Fibroblast of lung (primary cell): Measurements from ENCODE around the gene TTC33. TPM values are rescaled to one million over a fixed set of nuclear protein-coding genes. Genes with fewer than 3 reads are reported as not detected.

Experiments
- DNase-seq, 2 donors: peaks; one replicate each; pipeline versions ENCODE4 v3.0.0 to v3.0.0-alpha.2; 2010; ENCODE audit warnings: low read depth in 2 of 2
- H2AFZ ChIP-seq: 2 replicates; pipeline ENCODE4 v1.5.1; 2012; ENCODE audit warnings: low read length, control low read depth, inconsistent platforms
- H3K27ac ChIP-seq: 2 replicates; pipeline ENCODE4 v1.5.1; 2011; ENCODE audit warnings: low read length, control low read depth; ENCODE audit not compliant: insufficient read depth
- H3K27me3 ChIP-seq: 2 replicates; pipeline ENCODE4 v1.5.1; 2011; ENCODE audit warnings: mild to moderate bottlenecking, low read length; ENCODE audit not compliant: control insufficient read depth, insufficient read depth
- H3K36me3 ChIP-seq: 2 replicates; pipeline ENCODE4 v1.5.1; 2011; ENCODE audit warnings: low read length; ENCODE audit not compliant: control insufficient read depth, insufficient read depth
- H3K4me1 ChIP-seq: 2 replicates; pipeline ENCODE4 v1.5.1; 2011; ENCODE audit warnings: low read length; ENCODE audit not compliant: control insufficient read depth, insufficient read depth; ENCODE audit errors: extremely low read depth
- H3K4me2 ChIP-seq: 2 replicates; pipeline ENCODE4 v1.5.1; 2011; ENCODE audit warnings: low read length, control low read depth; ENCODE audit not compliant: insufficient read depth; ENCODE audit errors: extremely low read depth
- H3K4me3 ChIP-seq, 4 experiments: fragments of 200-600 bp in 1 of 4; sonication (generic) in 1 of 4; replicated peaks in 1 of 4; 2 replicates each; pipeline ENCODE4 v1.5.1; 2011 to 2016; ENCODE audit warnings: low read length in 4 of 4, low read depth in 3 of 4, mild to moderate bottlenecking in 3 of 4, control low read depth in 2 of 4, inconsistent platforms in 1 of 4, mixed read lengths in 1 of 4; ENCODE audit not compliant: insufficient read depth in 1 of 4; ENCODE audit errors: control extremely low read depth in 1 of 4
- H3K79me2 ChIP-seq: 2 replicates; pipeline ENCODE4 v1.5.1; 2012; ENCODE audit warnings: mild to moderate bottlenecking, low read length, inconsistent platforms; ENCODE audit not compliant: control insufficient read depth, insufficient read depth
- H3K9ac ChIP-seq: 2 replicates; pipeline ENCODE4 v1.5.1; 2011; ENCODE audit warnings: mild to moderate bottlenecking, low read length, control low read depth; ENCODE audit not compliant: insufficient read depth
- H3K9me3 ChIP-seq: 2 replicates; pipeline ENCODE4 v1.5.1; 2012; ENCODE audit warnings: low read depth, low read length; ENCODE audit not compliant: control insufficient read depth, insufficient read depth
- H4K20me1 ChIP-seq: 2 replicates; pipeline ENCODE4 v1.5.1; 2011; ENCODE audit warnings: low read length; ENCODE audit not compliant: control insufficient read depth, insufficient read depth; ENCODE audit errors: extremely low read depth
- EZH2 ChIP-seq: IDR thresholded peaks from 2 replicates; pipeline ENCODE4 v1.5.1; 2012; ENCODE audit warnings: low read length, control low read depth, mild to moderate bottlenecking; ENCODE audit errors: missing control alignments
- polyA plus RNA-seq, 2 donors: library from polyadenylated mRNA; depleted of rRNA in 1 of 2; stranded (reverse) in 1 of 2; unstranded in 1 of 2; fragments of >200 nt; gene quantifications; 2 replicates each; pipeline ENCODE4 v1.2.1, GENCODE V29; 2011 to 2012; ENCODE audit warnings: missing spikeins in 1 of 2
- total RNA-seq: library from RNA; depleted of rRNA; stranded (reverse); fragments of >200 nt; gene quantifications from 2 replicates; pipeline ENCODE4 v1.2.1, GENCODE V29; 2014
- TF ChIP-seq, protein P1 (sequence below), 2 donors: IDR thresholded peaks in 1 of 2; conservative IDR thresholded peaks in 1 of 2; 1 replicate in 1 of 2; 2 replicates in 1 of 2; pipeline ENCODE4 v1.5.1; 2011 to 2012; ENCODE audit warnings: low read length in 2 of 2, control low read depth in 1 of 2, inconsistent platforms in 1 of 2, low read depth in 1 of 2, mild to moderate bottlenecking in 1 of 2

The TTC33 gene
- total and polyA plus RNA-seq, 2 donors (not counting 1 experiment from before 2014, with no cell fraction given), result 8.7 to 16.3 TPM

DNA sequence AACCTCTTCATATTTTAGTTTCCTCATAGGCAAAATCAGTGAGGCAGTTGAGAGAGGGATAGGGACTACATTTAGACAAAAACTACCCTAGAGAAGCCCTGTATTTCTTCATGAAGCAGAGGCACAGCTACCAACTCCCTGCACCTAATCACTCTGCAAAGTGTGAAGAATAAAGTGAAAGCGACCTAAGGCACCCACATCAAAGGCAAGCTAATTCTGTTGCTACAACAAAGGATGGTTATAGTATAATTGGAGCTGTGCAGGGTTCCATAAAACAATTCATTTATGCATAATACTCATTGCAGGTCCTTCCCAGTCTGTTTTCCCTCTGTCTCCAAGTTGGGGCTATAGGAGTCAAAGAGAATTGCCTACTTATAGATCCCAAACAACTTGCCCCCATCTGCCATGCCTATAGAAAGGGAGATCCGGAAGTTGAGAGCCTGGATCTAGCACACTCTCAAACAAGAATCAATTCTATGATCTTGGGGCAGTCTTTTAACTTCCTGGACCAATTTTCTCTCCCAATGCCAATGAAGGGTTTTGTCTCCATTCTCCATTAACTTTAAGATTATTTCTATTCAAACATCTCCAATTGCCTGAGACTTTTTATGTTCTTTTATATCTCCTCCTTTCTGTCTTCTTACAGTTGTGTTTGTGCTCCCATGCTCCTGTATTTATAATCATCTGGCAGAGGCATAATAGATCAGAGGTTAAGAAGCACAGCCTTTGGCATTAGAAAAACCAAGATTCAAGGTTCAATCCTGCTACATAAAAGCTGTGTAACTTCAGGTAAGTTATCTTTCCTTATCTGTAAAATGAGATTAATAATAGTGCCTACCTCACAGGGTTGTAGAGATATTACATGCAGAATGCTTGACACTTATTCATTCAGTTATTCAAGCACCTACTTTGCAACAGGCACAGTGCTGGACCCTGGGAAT lies 132.0 kb downstream of the TTC33 start:
- no peaks in the 10 kb centered on the region for H3K27me3 ChIP-seq
- no peak overlapping the region for H2AFZ ChIP-seq
- no peak for TF ChIP-seq EZH2
- TF ChIP-seq, protein P1, sequence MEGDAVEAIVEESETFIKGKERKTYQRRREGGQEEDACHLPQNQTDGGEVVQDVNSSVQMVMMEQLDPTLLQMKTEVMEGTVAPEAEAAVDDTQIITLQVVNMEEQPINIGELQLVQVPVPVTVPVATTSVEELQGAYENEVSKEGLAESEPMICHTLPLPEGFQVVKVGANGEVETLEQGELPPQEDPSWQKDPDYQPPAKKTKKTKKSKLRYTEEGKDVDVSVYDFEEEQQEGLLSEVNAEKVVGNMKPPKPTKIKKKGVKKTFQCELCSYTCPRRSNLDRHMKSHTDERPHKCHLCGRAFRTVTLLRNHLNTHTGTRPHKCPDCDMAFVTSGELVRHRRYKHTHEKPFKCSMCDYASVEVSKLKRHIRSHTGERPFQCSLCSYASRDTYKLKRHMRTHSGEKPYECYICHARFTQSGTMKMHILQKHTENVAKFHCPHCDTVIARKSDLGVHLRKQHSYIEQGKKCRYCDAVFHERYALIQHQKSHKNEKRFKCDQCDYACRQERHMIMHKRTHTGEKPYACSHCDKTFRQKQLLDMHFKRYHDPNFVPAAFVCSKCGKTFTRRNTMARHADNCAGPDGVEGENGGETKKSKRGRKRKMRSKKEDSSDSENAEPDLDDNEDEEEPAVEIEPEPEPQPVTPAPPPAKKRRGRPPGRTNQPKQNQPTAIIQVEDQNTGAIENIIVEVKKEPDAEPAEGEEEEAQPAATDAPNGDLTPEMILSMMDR (conservative IDR thresholded peaks at IDR 0.05 in 1 of 2, IDR thresholded peaks at IDR 0.05 in 1 of 2; ENCODE audit: low read depth in 1 of 2, low read length in 2 of 2), result no peak

DNA sequence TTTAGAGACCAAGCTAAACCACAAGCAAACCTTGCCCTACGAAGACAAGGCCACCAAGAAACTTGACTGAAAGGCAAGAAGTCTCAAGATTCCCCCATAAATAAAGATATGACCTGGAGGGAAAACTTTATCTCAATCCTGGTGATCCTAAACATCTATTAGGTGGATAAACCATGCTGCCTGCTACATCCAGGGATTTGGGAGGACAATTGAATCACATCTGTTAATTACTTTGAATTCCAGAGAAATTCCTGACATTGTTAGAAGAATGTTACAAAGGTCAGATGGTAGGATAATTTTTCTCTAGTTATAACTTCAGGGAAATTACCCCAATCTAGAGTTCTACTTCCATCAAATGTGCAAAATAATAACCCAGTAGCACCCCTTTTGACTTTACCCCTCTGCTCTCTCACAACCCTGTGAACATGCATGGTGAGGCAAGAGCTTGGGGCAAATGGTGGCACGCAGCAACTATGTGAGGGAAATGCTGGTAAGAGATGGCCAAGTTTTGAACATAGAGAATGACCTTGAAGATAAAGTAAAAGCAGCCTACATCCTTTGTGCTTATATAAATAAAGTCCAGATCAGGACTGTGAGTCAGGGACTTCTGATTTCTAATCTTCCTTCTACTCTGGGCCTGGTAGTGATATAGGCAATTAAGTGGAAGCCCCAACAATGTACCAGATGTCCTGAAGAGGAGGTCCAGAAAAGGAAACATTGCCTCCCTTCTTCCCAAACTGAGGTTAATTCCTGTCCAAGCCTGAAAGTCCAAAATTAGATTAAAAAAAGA lies 133.1 kb downstream of the TTC33 start:
- no peaks in the 10 kb centered on the region for H4K20me1 ChIP-seq
- no peak overlapping the region for H3K4me2 ChIP-seq
- no peak overlapping the region for H3K27ac ChIP-seq
- no peaks in the 10 kb centered on the region for H3K9me3 ChIP-seq
- no peak overlapping the region for H3K4me3 ChIP-seq
- no peaks in the 10 kb centered on the region for H3K36me3 ChIP-seq
- no peaks in the 10 kb centered on the region for H3K79me2 ChIP-seq
- DNase-seq, result no peak
- H3K27me3 ChIP-seq, result no peaks in the 10 kb centered on the region
- H3K9ac ChIP-seq, result no peak overlapping the region
- TF ChIP-seq EZH2, result no peak
- no peak overlapping the region for H2AFZ ChIP-seq
- H3K4me1 ChIP-seq, result no peaks in the 10 kb centered on the region

More for the DNA sequence above, 132.0 kb downstream of the TTC33 start:
- Histone ChIP-seq H3K9ac (no peak overlapping the region), H3K36me3 (no peaks in the 10 kb centered on the region), H3K27ac (no peak overlapping the region), H3K9me3 (no peaks in the 10 kb centered on the region), H4K20me1 (no peaks in the 10 kb centered on the region), H3K4me3 (no peak overlapping the region), H3K4me1 (no peaks in the 10 kb centered on the region), H3K4me2 (no peak overlapping the region), H3K79me2 (no peaks in the 10 kb centered on the region)
- no peak for DNase-seq

DNA sequence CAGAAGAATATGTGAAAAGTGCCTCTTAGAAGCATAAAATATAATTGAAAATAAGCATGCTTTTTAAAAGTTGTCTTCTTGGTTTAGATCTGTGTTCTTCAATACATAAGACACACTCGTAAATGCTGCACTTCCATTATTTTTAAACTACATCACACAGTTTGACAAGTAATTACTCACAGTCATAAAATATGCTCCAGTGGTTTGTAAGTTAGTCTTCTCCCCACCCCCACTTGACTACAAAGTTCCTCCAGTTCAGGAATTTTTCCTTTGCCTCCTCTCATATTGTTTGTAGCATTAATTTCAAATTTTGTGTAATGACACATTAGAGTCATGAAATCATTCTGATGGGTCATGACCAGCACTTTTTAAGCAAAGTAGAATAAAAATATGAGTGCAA lies 136.3 kb downstream of the TTC33 start:
- TF ChIP-seq EZH2, result no peak
- TF ChIP-seq, protein P1 (conservative IDR thresholded peaks at IDR 0.05 in 1 of 2, IDR thresholded peaks at IDR 0.05 in 1 of 2; ENCODE audit: low read depth in 1 of 2, low read length in 2 of 2), result no peak
- Histone ChIP-seq H3K9ac (no peak overlapping the region), H3K27me3 (no peaks in the 10 kb centered on the region), H2AFZ (no peak overlapping the region), H3K4me1 (no peaks in the 10 kb centered on the region), H3K36me3 (no peaks in the 10 kb centered on the region), H3K4me3 (no peak overlapping the region), H3K9me3 (no peaks in the 10 kb centered on the region), H3K79me2 (no peaks in the 10 kb centered on the region), H3K27ac (no peak overlapping the region), H3K4me2 (no peak overlapping the region), H4K20me1 (no peaks in the 10 kb centered on the region)
- peak in 1 of 2 donors; percentile 45 for DNase-seq
